WTC11 (cell line): ENCODE data around the gene RBMS1. TPM values are rescaled to one million over a fixed set of nuclear protein-coding genes. Genes with fewer than 3 reads are reported as not detected.

Experiments
- ATAC-seq: fragments of 200-7000 bp; cut with Tn5 transposase; 2 replicates; pipeline ENCODE4 v1.10.0; 2021; ENCODE audit warnings: mild to moderate bottlenecking, moderate library complexity
- CTCF ChIA-PET: fragments of 300-600 bp; sonication (Branson Sonifier 250); formaldehyde crosslinking; loops from one replicate; lab custom pipeline; 2021; ENCODE audit warnings: antibody characterized with exemption; lab: Charles Lee
- POLR2A ChIA-PET: fragments of 350-600 bp; sonication (Branson Sonifier 250); formaldehyde crosslinking; loops from one replicate; lab custom pipeline; 2021; ENCODE audit warnings: antibody characterized with exemption; lab: Charles Lee
- DNase-seq: peaks from one replicate; pipeline ENCODE4 v3.0.0; 2021; ENCODE audit warnings: low spot score
- H3K27ac Mint-ChIP-seq: 2 replicates; pipeline ENCODE4 v1.8.0; 2021; ENCODE audit warnings: mixed read lengths
- H3K27me3 Mint-ChIP-seq: 2 replicates; pipeline ENCODE4 v1.8.0; 2021; ENCODE audit warnings: low read depth, mild to moderate bottlenecking, moderate library complexity, mixed read lengths
- H3K36me3 Mint-ChIP-seq: 2 replicates; pipeline ENCODE4 v1.8.0; 2021; ENCODE audit warnings: mixed read lengths
- H3K4me1 Mint-ChIP-seq: 2 replicates; pipeline ENCODE4 v1.8.0; 2022; ENCODE audit warnings: mixed read lengths
- H3K4me3 Mint-ChIP-seq: 2 replicates; pipeline ENCODE4 v1.8.0; 2021; ENCODE audit warnings: mild to moderate bottlenecking, moderate library complexity, mixed read lengths
- H3K9me3 Mint-ChIP-seq: 2 replicates; pipeline ENCODE4 v1.8.0; 2021; ENCODE audit warnings: mixed read lengths
- AFF4 ChIP-seq: sonication (generic); formaldehyde crosslinking; IDR thresholded peaks from 2 replicates; pipeline ENCODE4 v1.8.1; 2023; ENCODE audit warnings: mild to moderate bottlenecking, missing genetic modification reagents, borderline replicate concordance
- ERG ChIP-seq: fragments of 250-450 bp; sonication (Bioruptor Pico); IDR thresholded peaks from 2 replicates; pipeline ENCODE4 v1.8.0; 2021; ENCODE audit warnings: mild to moderate bottlenecking
- GABPB1 ChIP-seq: sonication (generic); formaldehyde crosslinking; IDR thresholded peaks from 2 replicates; pipeline ENCODE4 v1.8.1; 2023; ENCODE audit warnings: mild to moderate bottlenecking, missing genetic modification reagents
- GTF2I ChIP-seq: fragments of 250-450 bp; sonication (Bioruptor Pico); conservative IDR thresholded peaks from 2 replicates; pipeline ENCODE4 v1.4.0; 2021; ENCODE audit warnings: mild to moderate bottlenecking
- HMGXB4 ChIP-seq: sonication (generic); formaldehyde crosslinking; IDR thresholded peaks from 2 replicates; pipeline ENCODE4 v1.8.1; 2023; ENCODE audit warnings: mild to moderate bottlenecking, moderate library complexity, missing genetic modification reagents
- IRF2 ChIP-seq: sonication (generic); formaldehyde crosslinking; IDR thresholded peaks from 2 replicates; pipeline ENCODE4 v1.8.0; 2022; ENCODE audit warnings: low read depth, missing genetic modification reagents, borderline replicate concordance
- MAX ChIP-seq: sonication (generic); formaldehyde crosslinking; IDR thresholded peaks from 2 replicates; pipeline ENCODE4 v1.8.0; 2022; ENCODE audit warnings: mild to moderate bottlenecking, missing genetic modification reagents
- MXD4 ChIP-seq: fragments of 250-450 bp; sonication (Bioruptor Pico); IDR thresholded peaks from 2 replicates; pipeline ENCODE4 v1.8.0; 2021; ENCODE audit warnings: mild to moderate bottlenecking, moderate library complexity, borderline replicate concordance
- MYBL2 ChIP-seq: sonication (generic); formaldehyde crosslinking; IDR thresholded peaks from 2 replicates; pipeline ENCODE4 v1.8.1; 2023; ENCODE audit warnings: mild to moderate bottlenecking, moderate library complexity, missing genetic modification reagents
- NFE2L1 ChIP-seq: sonication (generic); formaldehyde crosslinking; IDR thresholded peaks from 2 replicates; pipeline ENCODE4 v1.8.1; 2023; ENCODE audit warnings: missing genetic modification reagents
- NFYB ChIP-seq: sonication (generic); formaldehyde crosslinking; conservative IDR thresholded peaks from 2 replicates; pipeline ENCODE4 v1.8.0; 2022; ENCODE audit warnings: low read depth, missing genetic modification reagents
- NR2C2 ChIP-seq: sonication (generic); formaldehyde crosslinking; IDR thresholded peaks from 2 replicates; pipeline ENCODE4 v1.8.0; 2022; ENCODE audit warnings: mild to moderate bottlenecking, missing genetic modification reagents
- NR3C1 ChIP-seq: sonication (generic); formaldehyde crosslinking; conservative IDR thresholded peaks from 2 replicates; pipeline ENCODE4 v1.8.1; 2023; ENCODE audit warnings: low read depth, mild to moderate bottlenecking, missing genetic modification reagents
- PRDM15 ChIP-seq: sonication (generic); formaldehyde crosslinking; IDR thresholded peaks from 2 replicates; pipeline ENCODE4 v1.8.0; 2022; ENCODE audit warnings: missing genetic modification reagents
- SMAD3 ChIP-seq: sonication (generic); formaldehyde crosslinking; IDR thresholded peaks from 2 replicates; pipeline ENCODE4 v1.8.0; 2022; ENCODE audit warnings: missing genetic modification reagents, mild to moderate bottlenecking, borderline replicate concordance
- TEAD4 ChIP-seq: sonication (generic); formaldehyde crosslinking; IDR thresholded peaks from 2 replicates; pipeline ENCODE4 v1.8.0; 2022; ENCODE audit warnings: mild to moderate bottlenecking, missing genetic modification reagents
- ZBTB43 ChIP-seq: sonication (generic); formaldehyde crosslinking; IDR thresholded peaks from 2 replicates; pipeline ENCODE4 v1.8.1; 2023; ENCODE audit warnings: mild to moderate bottlenecking, missing genetic modification reagents
- ZMAT4 ChIP-seq: fragments of 250-450 bp; sonication (Bioruptor Pico); IDR thresholded peaks from 2 replicates; pipeline ENCODE4 v1.9.0; 2021; ENCODE audit warnings: mild to moderate bottlenecking
- ZNF121 ChIP-seq: sonication (generic); formaldehyde crosslinking; IDR thresholded peaks from 2 replicates; pipeline ENCODE4 v1.8.0; 2023; ENCODE audit warnings: missing genetic modification reagents
- ZNF512 ChIP-seq: sonication (generic); formaldehyde crosslinking; IDR thresholded peaks from 2 replicates; pipeline ENCODE4 v1.8.1; 2022; ENCODE audit warnings: missing genetic modification reagents, borderline replicate concordance
- total RNA-seq: library from RNA; stranded (reverse); gene quantifications from 3 replicates; pipeline ENCODE4 v1.2.3, GENCODE V29; 2021

RBMS1 gene
- total RNA-seq, 1 experiment from 2014 or later: 56.3 TPM

GRCh38 chr2:160224060-160224459, 269.5 kb downstream of the RBMS1 start:
- ChIA-PET CTCF (no interaction called here), POLR2A (no interaction called here)
- H3K9me3 Mint-ChIP-seq: no peaks in the 10 kb centered on the region
- H3K27me3 Mint-ChIP-seq: no peaks in the 10 kb centered on the region
- H3K4me3 Mint-ChIP-seq: no peak overlapping the region
- no peak overlapping the region for H3K27ac Mint-ChIP-seq
- DNase-seq (no peak), ATAC-seq (no peak)
- TF ChIP-seq NR2C2 (CRISPR knock-in tag) (no peak), IRF2 (no peak), MYBL2 (CRISPR knock-in tag) (no peak), ZNF512 (CRISPR knock-in tag) (no peak), GABPB1 (CRISPR knock-in tag) (peak; percentile 62; the same call in 1 of the 2 replicates), HMGXB4 (no peak), SMAD3 (no peak), ZMAT4 (CRISPR knock-in tag) (no peak)
- no peaks in the 10 kb centered on the region for H3K36me3 Mint-ChIP-seq
- H3K4me1 Mint-ChIP-seq: peaks cover 21% of the 10 kb centered on the region

GRCh38 chr2:160223560-160223959, 270.0 kb downstream of the RBMS1 start:
- H3K9me3 Mint-ChIP-seq: no peaks in the 10 kb centered on the region
- H3K4me1 Mint-ChIP-seq: peaks cover 21% of the 10 kb centered on the region
- DNase-seq: no peak
- no peak overlapping the region for H3K27ac Mint-ChIP-seq
- H3K36me3 Mint-ChIP-seq: no peaks in the 10 kb centered on the region
- ATAC-seq: no peak
- ChIA-PET POLR2A (no interaction called here), CTCF (no interaction called here)
- H3K27me3 Mint-ChIP-seq: no peaks in the 10 kb centered on the region
- H3K4me3 Mint-ChIP-seq: no peak overlapping the region
- no peak for TF ChIP-seq PRDM15 (CRISPR knock-in tag)
- no peak for TF ChIP-seq ERG (CRISPR knock-in tag)
- TF ChIP-seq NR3C1 (CRISPR knock-in tag): no peak
- no peak for TF ChIP-seq NFYB (CRISPR knock-in tag)
- TF ChIP-seq NFE2L1 (CRISPR knock-in tag): no peak
- no peak for TF ChIP-seq MXD4 (CRISPR knock-in tag)
- no peak for TF ChIP-seq AFF4 (CRISPR knock-in tag)
- no peak for TF ChIP-seq ZNF512 (CRISPR knock-in tag)
- TF ChIP-seq TEAD4 (CRISPR knock-in tag): no peak
- TF ChIP-seq ZNF121: no peak
- TF ChIP-seq GTF2I (CRISPR knock-in tag): no peak
- TF ChIP-seq ZBTB43 (CRISPR knock-in tag): no peak
- no peak for TF ChIP-seq MAX (CRISPR knock-in tag)
